GM19025 (cell line): Measurements from ENCODE around the gene CACNA1I.
"Not testable (repeated sequence)": the region's sequence is repeated elsewhere in the genome, so short reads cannot be mapped to it uniquely, and the experiment has no call there.

Experiments used
- ATAC-seq: cut with Tn5 transposase; IDR thresholded peaks from one replicate; pipeline ENCODE4 v1.9.1; 2021; ENCODE audit warnings: mild to moderate bottlenecking, low read depth, moderate library complexity; ENCODE audit not compliant: unreplicated experiment

CACNA1I gene

DNA sequence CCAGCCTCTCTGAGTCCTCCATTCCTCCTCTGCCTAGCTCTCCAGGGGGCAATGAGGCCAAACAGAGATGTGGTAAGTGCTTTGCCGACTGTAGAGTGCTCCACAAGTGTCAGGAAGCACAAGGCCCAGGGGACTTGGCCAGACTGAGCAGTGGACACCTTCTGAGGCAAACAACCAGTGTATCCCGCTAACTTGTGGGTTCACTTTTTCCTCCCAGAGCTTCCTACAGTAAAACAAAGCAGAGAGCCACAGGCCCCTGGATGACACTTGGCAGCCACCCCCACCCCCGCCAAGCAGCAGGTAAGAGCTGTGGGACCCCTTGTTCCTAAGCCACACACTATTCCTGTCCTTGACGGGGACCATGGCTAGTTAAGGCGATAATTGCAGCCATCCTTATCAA, 160.9 kb downstream of the CACNA1I start:
- ATAC-seq, result no peak

DNA sequence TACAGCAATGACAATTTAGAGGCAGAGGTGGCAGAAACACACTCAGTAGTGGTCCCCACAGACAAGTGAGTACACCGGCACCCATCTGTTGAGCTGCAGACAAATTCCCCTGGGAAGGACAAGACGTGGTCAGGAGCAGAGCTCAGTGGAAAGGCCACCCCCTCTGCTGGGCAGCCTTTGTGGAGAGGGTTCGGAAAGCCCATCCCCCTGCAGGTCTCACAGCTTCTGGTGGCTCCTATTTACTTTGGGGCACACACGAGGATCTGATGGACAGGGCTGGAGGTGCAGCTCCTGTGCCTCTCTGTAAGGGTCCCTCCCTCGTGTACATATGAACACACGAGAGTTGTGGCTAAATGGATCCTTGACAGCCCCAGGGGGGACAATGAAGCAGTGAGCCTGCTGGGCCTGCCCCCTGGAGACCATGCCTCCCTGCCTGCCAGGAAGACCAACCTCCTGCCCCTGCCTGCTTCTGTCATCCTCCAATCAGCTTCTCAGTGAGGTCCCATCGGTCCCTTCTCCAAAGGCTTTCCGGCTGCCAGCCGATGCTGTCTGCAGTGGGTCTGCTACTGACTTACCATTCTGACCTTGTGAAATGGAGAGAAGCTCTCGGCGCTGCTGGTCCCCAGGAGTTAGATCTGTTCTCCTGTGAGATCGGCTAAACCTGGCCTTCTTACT, 161.5 kb downstream of the CACNA1I start:
- ATAC-seq, result no peak

DNA sequence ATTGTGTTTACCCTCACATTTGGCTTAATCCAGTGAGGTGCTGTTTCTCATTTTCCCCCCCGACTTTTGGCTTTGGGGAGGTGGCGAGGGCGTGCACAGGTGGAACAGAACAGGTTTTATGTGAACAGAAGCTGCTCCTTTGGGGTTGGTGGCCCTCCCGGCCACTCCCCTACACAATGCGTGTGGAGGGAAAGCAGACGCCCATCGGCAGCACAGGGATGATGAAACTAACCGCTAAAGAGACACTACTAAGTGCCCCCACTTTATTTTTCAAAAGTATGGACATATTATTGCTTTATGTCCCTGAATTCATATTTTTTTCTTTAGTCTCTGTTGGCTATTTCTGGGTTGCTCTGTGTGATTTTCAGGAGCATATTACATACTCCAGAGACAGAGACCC, 162.1 kb downstream of the CACNA1I start:
- ATAC-seq, result no peak

DNA sequence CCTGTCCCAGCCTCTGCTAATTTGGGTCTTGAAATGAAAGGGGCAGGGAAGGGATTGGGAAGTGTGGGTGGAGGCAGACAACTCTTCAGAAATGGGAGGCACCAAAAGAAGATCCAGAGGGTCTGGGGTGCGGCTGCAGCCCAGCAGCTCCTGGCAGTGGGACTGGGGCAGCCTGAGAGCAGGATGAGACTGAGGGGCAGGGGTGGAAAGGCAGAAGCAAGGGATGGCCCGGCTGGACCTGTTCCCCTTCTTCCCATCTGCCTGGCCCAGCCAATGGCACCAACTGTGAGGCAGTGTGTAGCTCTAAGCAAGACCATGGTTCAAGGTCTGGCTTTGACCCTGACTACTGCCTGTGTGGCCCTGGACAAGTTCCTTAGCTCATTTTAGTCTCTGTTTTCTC, 162.6 kb downstream of the CACNA1I start:
- ATAC-seq, result no peak

DNA sequence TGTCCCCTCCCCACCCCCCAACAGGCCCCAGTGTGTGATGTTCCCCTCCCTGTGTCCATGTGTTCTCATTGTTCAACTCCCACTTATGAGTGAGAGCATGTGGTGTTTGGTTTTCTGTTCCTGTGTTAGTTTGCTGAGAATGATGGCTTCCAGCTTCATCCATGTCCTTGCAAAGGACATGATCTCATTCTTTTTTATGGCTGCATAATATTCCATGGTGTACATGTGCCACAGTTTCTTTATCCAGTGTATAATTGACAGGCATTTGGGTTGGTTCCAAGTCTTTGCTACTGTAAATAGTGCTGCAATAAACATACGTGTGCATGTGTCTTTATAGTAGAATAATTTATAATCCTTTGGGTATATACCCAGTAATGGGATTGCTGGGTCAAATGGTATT, 163.5 kb downstream of the CACNA1I start:
- ATAC-seq, result not testable (repeated sequence)

DNA sequence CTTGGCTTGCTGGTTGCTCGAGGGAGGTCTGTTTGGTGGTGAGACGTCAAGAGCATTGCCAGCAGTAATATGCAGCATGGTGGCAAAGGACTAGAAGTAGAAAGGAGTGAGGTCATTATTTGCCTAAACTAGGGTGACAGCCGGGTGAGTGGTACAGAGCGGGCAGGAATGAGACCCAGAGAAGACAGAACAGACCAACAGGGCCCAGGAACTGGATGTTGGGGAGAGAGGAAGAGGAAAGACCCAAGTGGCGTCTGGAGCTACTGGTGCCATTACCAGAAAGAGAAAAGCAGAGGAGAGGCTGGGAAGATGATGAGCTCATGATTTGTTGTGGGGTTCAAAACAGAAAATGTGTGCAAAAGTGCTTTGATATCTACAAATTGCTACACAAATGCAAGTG, 164.3 kb downstream of the CACNA1I start:
- ATAC-seq, result no peak

DNA sequence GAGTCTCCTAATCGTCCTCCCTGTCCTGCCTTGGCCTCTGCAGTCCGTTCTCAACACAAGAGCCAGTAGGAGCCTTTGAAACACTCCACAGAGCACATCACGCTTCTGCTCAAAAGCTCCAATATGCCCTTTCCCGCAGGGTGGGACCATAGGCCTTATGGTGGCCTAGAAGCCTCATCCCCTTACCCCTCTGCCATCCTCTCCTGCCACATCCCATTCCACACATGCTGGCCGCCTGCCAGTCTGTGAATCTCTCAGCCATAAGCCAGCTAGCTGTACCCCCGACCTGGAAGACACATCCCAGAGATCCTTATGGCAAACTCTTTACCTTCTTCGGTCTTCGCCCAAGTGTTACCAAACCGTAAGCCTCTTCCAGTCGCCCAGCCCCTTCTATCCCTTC, 165.2 kb downstream of the CACNA1I start:
- no peak for ATAC-seq

DNA sequence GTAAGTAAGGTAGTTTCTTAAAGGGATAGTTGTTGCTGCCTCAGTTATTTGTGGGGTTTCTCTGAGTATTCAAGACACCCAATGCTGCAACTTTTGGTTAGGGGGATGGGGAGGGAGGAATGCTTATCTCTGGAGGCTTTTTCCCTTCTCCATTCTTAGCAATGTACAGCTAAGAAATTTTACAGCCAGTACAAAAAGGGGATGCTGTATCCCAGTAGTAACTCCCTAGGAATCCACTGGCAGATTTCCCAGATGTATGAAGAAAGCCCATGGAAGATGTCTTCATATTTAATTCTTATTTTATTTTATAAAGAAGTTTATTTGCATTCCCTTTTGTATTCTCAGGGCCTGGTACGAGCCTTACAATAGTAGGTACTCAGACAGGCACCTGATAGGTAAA, 168.2 kb downstream of the CACNA1I start:
- no peak for ATAC-seq
